ENCODE data around the gene STAT3. TPM values are rescaled to one million over a fixed set of nuclear protein-coding genes. Genes with fewer than 3 reads are reported as not detected.
A peak's percentile ranks its signal among the peaks of the same experiment; 100 is the strongest.

STAT3 gene
- total and polyA plus RNA-seq, 9 of the 15 experiments (the other 6 are each of a cell fraction or from before 2014, with no cell fraction given) = 90.0 to 179 (median 114) TPM

- 0 out of 2 replicates have a peak, but pooled peaks have one; percentile 54 for TF ChIP-seq BRD4 (IDR thresholded peaks at IDR 0.05)
- TF ChIP-seq VEZF1 (CRISPR knock-in tag; IDR thresholded peaks at IDR 0.05) = peak; percentile 90
- no peak for TF ChIP-seq DNMT1 (IDR thresholded peaks at IDR 0.05)
- TF ChIP-seq ZBTB11 (CRISPR knock-in tag; IDR thresholded peaks at IDR 0.05) = peak in 1 of 3 experiments; percentile 42; a peak in 1 of 6 replicates
- TF ChIP-seq BCOR (IDR thresholded peaks at IDR 0.05) = peak; percentile 59; the same call in 1 of the 2 replicates
- no peak for TF ChIP-seq TCFL5 (CRISPR knock-in tag; conservative IDR thresholded peaks at IDR 0.05)
- TF ChIP-seq SMARCE1 (IDR thresholded peaks at IDR 0.05) = 0 out of 2 replicates have a peak, but pooled peaks have one; percentile 33
- TF ChIP-seq ZNF263 (CRISPR knock-in tag; IDR thresholded peaks at IDR 0.05; ENCODE audit: borderline replicate concordance) = no peak
- TF ChIP-seq KDM4B (IDR thresholded peaks at IDR 0.05; ENCODE audit: borderline replicate concordance in 2 of 2, low read depth in 1 of 2) = 0 out of 4 replicates have a peak, but pooled peaks of 1 of the 2 experiments have one; percentile 11
- TF ChIP-seq MYC (IDR thresholded peaks at IDR 0.05; ENCODE audit: low read depth, low read length) = no peak
- no peak for TF ChIP-seq MYC (CRISPR knock-in tag; IDR thresholded peaks at IDR 0.05; ENCODE audit: borderline replicate concordance, low read depth)
- no peak for TF ChIP-seq HMG20B (CRISPR knock-in tag; IDR thresholded peaks at IDR 0.05)
- no peak for TF ChIP-seq HEY1 (CRISPR knock-in tag; IDR thresholded peaks at IDR 0.05; ENCODE audit: borderline replicate concordance)
- peak; percentile 92 for TF ChIP-seq HMGN3 (IDR thresholded peaks at IDR 0.05; ENCODE audit: borderline replicate concordance, extremely low read depth, insufficient read length, low read depth, low read length)
- no peak for TF ChIP-seq EGR1 (conservative IDR thresholded peaks at IDR 0.05)
- TF ChIP-seq TGIF2 (CRISPR knock-in tag; IDR thresholded peaks at IDR 0.05) = 0 out of 2 replicates have a peak, but pooled peaks have one; percentile 31
- peak; percentile 83 for TF ChIP-seq POLR2B (IDR thresholded peaks at IDR 0.05; ENCODE audit: low read depth, partially characterized antibody)
- no peak for TF ChIP-seq FOXJ2 (tag; IDR thresholded peaks at IDR 0.05)
- no peak for TF ChIP-seq CBX5 (IDR thresholded peaks at IDR 0.05; ENCODE audit: borderline replicate concordance, low read depth)
- no peak for TF ChIP-seq SFPQ (IDR thresholded peaks at IDR 0.05; ENCODE audit: low read depth, low read length)
- TF ChIP-seq SMARCA4 (IDR thresholded peaks at IDR 0.05) = 0 out of 2 replicates have a peak, but pooled peaks have one; percentile 9
These were observed 34.9 kb upstream of the STAT3 start, which contains the start of gene CAVIN1 (continued) for GRCh38 chr17:42422958-42423712.
